OCI-LY7 (cell line): ENCODE data around the gene NNT. TPM values are rescaled to one million over a fixed set of nuclear protein-coding genes. Genes with fewer than 3 reads are reported as not detected.

Source experiments
- BruUV-seq: library from RNA; stranded (reverse); fragments of 400-500 nt; replicated peaks from 2 replicates; lab custom pipeline; 2021; lab: Mats Ljungman, UMichigan
- CTCF ChIA-PET: fragments of 300-600 bp; sonication (Branson Sonifier 250); formaldehyde crosslinking; loops from one replicate; lab custom pipeline; 2022; ENCODE audit warnings: antibody characterized with exemption; ENCODE audit not compliant: unreplicated experiment; lab: Charles Lee
- POLR2A ChIA-PET: fragments of 300-600 bp; sonication (Branson Sonifier 250); formaldehyde crosslinking; loops from one replicate; lab custom pipeline; 2022; ENCODE audit warnings: antibody characterized with exemption; lab: Charles Lee
- DNase-seq: peaks from one replicate; pipeline ENCODE4 v3.0.0-alpha.2; 2015; ENCODE audit warnings: low spot score
- H2AFZ ChIP-seq: fragments of 200-600 bp; sonication (generic), shearing (Covaris generic); 2 replicates; pipeline ENCODE4 v1.6.1; 2014; ENCODE audit warnings: mild to moderate bottlenecking, antibody characterized with exemption, low read length, moderate library complexity
- H3K27ac ChIP-seq: fragments of 200-600 bp; sonication (generic); 2 replicates; pipeline ENCODE4 v1.5.1; 2014; ENCODE audit warnings: mixed run types, low read depth, mild to moderate bottlenecking, moderate library complexity, low read length, inconsistent platforms; ENCODE audit not compliant: poor library complexity, severe bottlenecking
- H3K36me3 ChIP-seq: fragments of 200-600 bp; sonication (generic); 2 replicates; pipeline ENCODE4 v1.6.1; 2014; ENCODE audit warnings: mild to moderate bottlenecking, antibody characterized with exemption, low read length, moderate library complexity, mixed read lengths; ENCODE audit not compliant: insufficient read depth
- H3K4me1 ChIP-seq: fragments of 200-600 bp; sonication (generic); 2 replicates; pipeline ENCODE4 v1.5.1; 2014; ENCODE audit warnings: mild to moderate bottlenecking, low read length; ENCODE audit not compliant: insufficient read depth, poor library complexity, severe bottlenecking
- H3K4me2 ChIP-seq: fragments of 200-600 bp; sonication (generic); 2 replicates; pipeline ENCODE4 v1.6.1; 2014; ENCODE audit warnings: mild to moderate bottlenecking, low read length
- H3K4me3 ChIP-seq: fragments of 200-600 bp; sonication (generic); 2 replicates; pipeline ENCODE4 v1.5.1; 2014; ENCODE audit warnings: mild to moderate bottlenecking, low read depth, low read length; ENCODE audit not compliant: poor library complexity, severe bottlenecking
- H3K79me2 ChIP-seq: fragments of 200-600 bp; sonication (generic); 2 replicates; pipeline ENCODE4 v1.6.1; 2016; ENCODE audit warnings: low read depth, mild to moderate bottlenecking, low read length, moderate library complexity, mixed read lengths; ENCODE audit not compliant: insufficient read depth
- H3K9me2 ChIP-seq: fragments of 200-600 bp; sonication (generic); 2 replicates; pipeline ENCODE4 v1.6.1; 2016; ENCODE audit warnings: mild to moderate bottlenecking, low read length, mixed read lengths; ENCODE audit not compliant: insufficient read depth
- H3K9me3 ChIP-seq: fragments of 200-600 bp; sonication (generic); 2 replicates; pipeline ENCODE4 v1.6.1; 2014; ENCODE audit warnings: mild to moderate bottlenecking, mixed run types, low read length, mixed read lengths
- H4K20me1 ChIP-seq: fragments of 200-600 bp; sonication (generic); 2 replicates; pipeline ENCODE4 v1.6.1; 2014; ENCODE audit warnings: mild to moderate bottlenecking, antibody characterized with exemption, low read length, moderate library complexity, mixed read lengths; ENCODE audit not compliant: insufficient read depth
- CTCF ChIP-seq: fragments of 200-600 bp; sonication (generic); conservative IDR thresholded peaks from 2 replicates; pipeline ENCODE4 v1.5.1; 2014; ENCODE audit warnings: mild to moderate bottlenecking, antibody characterized with exemption, low read length, moderate library complexity, mixed read lengths
- EZH2phosphoT487 ChIP-seq: fragments of 200-600 bp; sonication (generic); IDR thresholded peaks from 2 replicates; pipeline ENCODE4 v1.6.1; 2018; ENCODE audit warnings: low read depth, borderline replicate concordance, mild to moderate bottlenecking, mixed run types, antibody characterized with exemption, low read length, moderate library complexity, mixed read lengths
- intact Hi-C: fragments of 100-400 bp; cut with micrococcal nuclease; formaldehyde crosslinking; loops from one replicate; pipeline ENCODE4 v1.10.0; 2022; ENCODE audit not compliant: unreplicated experiment
- total RNA-seq, 2 experiments: library from RNA; depleted of rRNA in 1 of 2; stranded (reverse); fragments of >200 nt in 1 of 2; shearing (Covaris generic) in 1 of 2; gene quantifications; 2 replicates each; pipeline ENCODE4 v1.2.3, GENCODE V29; 2014 to 2022

The NNT gene
- total RNA-seq, 2 experiments from 2014 or later = 33.6 to 98.3 TPM

GRCh38 chr5:43604699-43605098, 1.7 kb downstream of the NNT start:
- no peak for TF ChIP-seq CTCF
- ChIA-PET POLR2A (interaction anchor here (0.7 kb wide), 2 partner anchors 23 to 53 kb away, joined by 3 to 4 read pairs; no protein-coding TSS in a partner anchor), CTCF (no interaction called here)
- Histone ChIP-seq H3K9me3 (no peaks in the 10 kb centered on the region), H3K4me2 (peak overlapping the region; percentile 95), H3K36me3 (peaks cover 28% of the 10 kb centered on the region), H3K4me1 (peaks cover 24% of the 10 kb centered on the region), H3K4me3 (peak overlapping the region; percentile 86), H3K9me2 (no peaks in the 10 kb centered on the region), H3K79me2 (peaks cover 42% of the 10 kb centered on the region; the same call in 1 of the 2 replicates), H2AFZ (no peak overlapping the region), H3K27ac (no peak overlapping the region), H4K20me1 (no peaks in the 10 kb centered on the region)
- BruUV-seq = no TSS peak
- intact Hi-C loops = loop anchor here (5.0 kb wide), 2 partner anchors 302 to 597 kb away; no protein-coding TSS in a partner anchor
- no peak for DNase-seq

- POLR2A ChIA-PET = interaction anchor here (0.6 to 1.1 kb wide), 2 partner anchors 10 to 428 kb away, joined by 3 read pairs; no protein-coding TSS in a partner anchor
- no peaks in the 10 kb centered on the region for H4K20me1 ChIP-seq
- H3K36me3 ChIP-seq = peaks cover 41% of the 10 kb centered on the region
- no peak for TF ChIP-seq EZH2phosphoT487
- TF ChIP-seq CTCF = no peak
- no peaks in the 10 kb centered on the region for H3K9me3 ChIP-seq
- H3K4me3 ChIP-seq = no peak overlapping the region
- peaks cover 12% of the 10 kb centered on the region for H3K4me1 ChIP-seq
- TSS peak; percentile 20 for BruUV-seq
- CTCF ChIA-PET = interaction anchor here (0.5 kb wide), 1 partner anchor 114 kb away, joined by 3 read pairs; no protein-coding TSS in a partner anchor
- no peaks in the 10 kb centered on the region for H3K9me2 ChIP-seq
- no peak overlapping the region for H2AFZ ChIP-seq
- no peak overlapping the region for H3K4me2 ChIP-seq
- no peak for DNase-seq
- intact Hi-C loops = no loop called here
- peaks cover 26% of the 10 kb centered on the region; the same call in 1 of the 2 replicates for H3K79me2 ChIP-seq
- no peak overlapping the region for H3K27ac ChIP-seq
Observed at GRCh38 chr5:43606351-43606750, 3.4 kb downstream of the NNT start.

GRCh38 chr5:43608406-43608805, 5.4 kb downstream of the NNT start:
- H3K36me3 ChIP-seq = peaks cover 62% of the 10 kb centered on the region
- ChIA-PET CTCF (no interaction called here), POLR2A (interaction anchor here (0.6 to 0.9 kb wide), 3 partner anchors 28 to 85 kb away, joined by 3 read pairs; no protein-coding TSS in a partner anchor)
- no peak overlapping the region for H3K4me2 ChIP-seq
- no peak overlapping the region for H3K27ac ChIP-seq
- H3K9me2 ChIP-seq = no peaks in the 10 kb centered on the region
- H3K4me1 ChIP-seq = peaks cover 7% of the 10 kb centered on the region
- no TSS peak for BruUV-seq
- no peaks in the 10 kb centered on the region for H4K20me1 ChIP-seq
- no peak overlapping the region for H2AFZ ChIP-seq
- no peak for TF ChIP-seq CTCF
- no peak for TF ChIP-seq EZH2phosphoT487
- intact Hi-C loops = no loop called here
- no peak overlapping the region for H3K4me3 ChIP-seq
- H3K9me3 ChIP-seq = no peaks in the 10 kb centered on the region
- DNase-seq = no peak
- peaks cover 15% of the 10 kb centered on the region; the same call in 1 of the 2 replicates for H3K79me2 ChIP-seq
